ENCODE data around the gene KRT78. TPM values are rescaled to one million over a fixed set of nuclear protein-coding genes. Genes with fewer than 3 reads are reported as not detected.

The KRT78 gene
- total and polyA plus RNA-seq, 8 donors = 0.73 to 98.0 (median 0.76) TPM; not detected in 5

DNA sequence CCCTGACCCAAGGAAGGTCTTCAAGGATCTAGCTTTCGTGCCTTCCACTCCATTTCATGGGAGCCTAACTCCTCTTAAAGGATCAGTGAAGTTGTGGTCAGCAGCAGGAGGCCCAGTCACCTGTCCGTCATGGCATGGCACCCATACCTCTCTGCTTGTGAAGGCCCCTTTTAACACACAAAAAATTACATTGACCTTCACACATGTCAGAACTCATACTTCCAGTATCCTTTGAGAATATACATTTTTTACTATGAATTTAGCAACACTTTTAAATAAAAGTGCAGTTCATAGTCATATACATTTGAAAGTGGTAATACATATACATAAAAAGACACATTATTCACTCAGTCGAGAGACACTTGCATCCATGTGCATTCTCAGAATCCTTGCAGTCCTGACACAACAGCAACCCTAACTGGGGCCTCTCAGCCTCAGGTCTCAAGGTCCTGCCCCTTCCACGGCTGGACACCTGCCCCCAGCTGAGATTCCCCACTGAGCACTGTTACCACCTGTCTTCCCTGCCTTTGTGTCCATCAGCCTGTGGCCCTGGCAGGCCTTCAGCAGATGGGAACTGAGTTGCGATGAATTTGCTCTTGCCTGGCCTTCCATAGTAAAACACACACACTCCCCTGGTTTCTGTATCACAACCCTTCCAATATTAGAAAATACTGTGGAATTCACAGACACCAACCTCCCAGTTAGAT is 49.1 kb downstream of the KRT78 start:
- H3K4me1 ChIP-seq = peaks cover 6 to 13% (median 10%) of the 10 kb centered on the region in 4 donors
- no peaks in the 10 kb centered on the region for H3K9me3 ChIP-seq
- no peak for DNase-seq
- no peak overlapping the region for H3K4me3 ChIP-seq
- TF ChIP-seq, protein P1, sequence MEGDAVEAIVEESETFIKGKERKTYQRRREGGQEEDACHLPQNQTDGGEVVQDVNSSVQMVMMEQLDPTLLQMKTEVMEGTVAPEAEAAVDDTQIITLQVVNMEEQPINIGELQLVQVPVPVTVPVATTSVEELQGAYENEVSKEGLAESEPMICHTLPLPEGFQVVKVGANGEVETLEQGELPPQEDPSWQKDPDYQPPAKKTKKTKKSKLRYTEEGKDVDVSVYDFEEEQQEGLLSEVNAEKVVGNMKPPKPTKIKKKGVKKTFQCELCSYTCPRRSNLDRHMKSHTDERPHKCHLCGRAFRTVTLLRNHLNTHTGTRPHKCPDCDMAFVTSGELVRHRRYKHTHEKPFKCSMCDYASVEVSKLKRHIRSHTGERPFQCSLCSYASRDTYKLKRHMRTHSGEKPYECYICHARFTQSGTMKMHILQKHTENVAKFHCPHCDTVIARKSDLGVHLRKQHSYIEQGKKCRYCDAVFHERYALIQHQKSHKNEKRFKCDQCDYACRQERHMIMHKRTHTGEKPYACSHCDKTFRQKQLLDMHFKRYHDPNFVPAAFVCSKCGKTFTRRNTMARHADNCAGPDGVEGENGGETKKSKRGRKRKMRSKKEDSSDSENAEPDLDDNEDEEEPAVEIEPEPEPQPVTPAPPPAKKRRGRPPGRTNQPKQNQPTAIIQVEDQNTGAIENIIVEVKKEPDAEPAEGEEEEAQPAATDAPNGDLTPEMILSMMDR (IDR thresholded peaks at IDR 0.05) = no peak
- TF ChIP-seq POLR2A (IDR thresholded peaks at IDR 0.05) = no peak
- TF ChIP-seq EP300 (IDR thresholded peaks at IDR 0.05) = no peak
- no peak for TF ChIP-seq POLR2AphosphoS5 (IDR thresholded peaks at IDR 0.05)
- WGBS, 5 donors = 65 to 81% (median 77%) methylated on average over 5 of the region's 5 CpGs
- H3K27ac ChIP-seq = no peak overlapping the region
- intact Hi-C loops (cut with DNase I; ENCODE audit: low total_unique reads) = no loop called here
- H3K27me3 ChIP-seq = no peaks in the 10 kb centered on the region
- no peaks in the 10 kb centered on the region for H3K36me3 ChIP-seq

DNA sequence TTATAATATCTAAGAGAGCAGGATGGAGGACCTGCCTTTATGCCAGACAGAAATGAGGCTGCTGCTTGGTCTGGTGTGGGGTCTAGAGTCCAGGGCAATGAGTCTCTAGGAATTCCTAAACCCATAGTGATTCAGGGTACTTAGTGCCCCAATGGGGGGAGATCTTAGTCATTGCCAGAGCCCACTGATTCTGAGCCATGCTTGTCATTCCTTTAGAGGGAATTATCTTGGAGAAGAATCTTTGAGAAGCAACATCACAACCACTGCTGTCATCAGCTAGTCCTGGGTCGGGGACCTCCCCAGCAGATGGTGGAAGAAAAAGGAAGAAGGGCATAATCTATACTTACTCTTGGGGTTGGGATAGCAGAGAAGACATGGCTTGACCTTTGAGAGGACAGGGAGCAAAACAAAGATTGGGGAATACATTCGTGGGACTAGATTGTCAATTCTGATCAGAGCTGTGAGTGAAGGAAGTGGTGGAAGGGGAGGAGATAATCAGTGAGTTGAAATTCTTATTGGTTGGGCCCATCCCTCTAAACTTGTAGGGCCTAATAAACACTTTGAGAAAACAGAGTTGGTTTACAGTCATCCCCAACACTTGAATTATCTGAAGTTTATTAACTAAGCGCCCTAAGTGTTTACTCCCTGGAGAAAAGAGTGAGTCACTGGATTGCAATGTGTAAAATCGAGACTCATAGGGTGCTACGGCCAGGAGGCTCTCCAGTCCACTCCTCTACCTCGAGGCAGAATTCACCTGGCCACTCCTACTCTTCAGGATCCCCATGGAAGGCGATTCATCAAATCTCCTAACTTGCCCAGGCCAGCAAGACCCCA is 49.9 kb downstream of the KRT78 start:
- H3K4me1 ChIP-seq = peaks cover 6 to 13% (median 10%) of the 10 kb centered on the region in 4 donors
- peaks cover 0 to 4% (median 0%) of the 10 kb centered on the region in 3 donors for H3K27me3 ChIP-seq
- intact Hi-C loops (cut with DNase I; ENCODE audit: low total_unique reads) = no loop called here
- no peak overlapping the region for H3K27ac ChIP-seq
- H3K9me3 ChIP-seq = no peaks in the 10 kb centered on the region
- TF ChIP-seq POLR2A (IDR thresholded peaks at IDR 0.05) (no peak), EP300 (IDR thresholded peaks at IDR 0.05) (no peak), POLR2AphosphoS5 (IDR thresholded peaks at IDR 0.05) (no peak)
- TF ChIP-seq, protein P1 (IDR thresholded peaks at IDR 0.05) = no peak
- WGBS, 5 donors = 47 to 62% (median 49%) methylated on average over 7 of the region's 7 CpGs
- no peaks in the 10 kb centered on the region for H3K36me3 ChIP-seq
- no peak for DNase-seq
- no peak overlapping the region for H3K4me3 ChIP-seq

DNA sequence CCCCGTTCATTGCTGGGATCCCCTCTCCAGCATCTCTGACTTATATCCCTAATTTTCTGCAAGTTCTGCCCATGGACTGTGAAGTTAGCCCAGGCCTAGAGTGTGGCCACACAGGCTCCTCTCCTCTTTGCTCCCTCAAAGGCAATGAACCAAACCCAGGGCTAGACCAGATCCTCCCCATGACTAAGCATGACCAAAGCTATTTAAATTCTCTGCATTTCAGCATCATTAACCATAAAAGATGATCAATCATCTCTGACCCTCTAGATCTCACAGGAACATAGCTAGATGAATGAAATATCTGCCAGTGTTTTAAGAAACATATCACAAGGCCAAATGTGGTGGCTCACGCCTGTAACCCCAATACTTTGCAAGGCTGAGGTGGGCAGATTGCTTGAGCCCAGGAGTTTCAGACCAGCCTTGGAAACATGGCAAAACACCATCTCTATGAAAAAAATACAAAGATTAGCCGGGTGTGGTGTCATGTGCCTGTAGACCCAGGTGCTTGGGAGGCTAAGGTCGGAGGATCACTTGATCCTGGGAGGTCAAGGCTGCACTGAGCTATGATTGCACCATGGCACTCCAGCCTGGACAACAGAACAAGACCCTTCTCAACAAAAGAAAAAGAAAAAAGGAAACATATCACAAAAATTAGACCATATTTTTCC is 50.7 kb downstream of the KRT78 start:
- Histone ChIP-seq H3K4me1 (peaks cover 6 to 13% (median 10%) of the 10 kb centered on the region in 4 donors), H3K4me3 (no peak overlapping the region), H3K27ac (no peak overlapping the region), H3K27me3 (peaks cover 0 to 8% (median 0%) of the 10 kb centered on the region in 3 donors), H3K9me3 (no peaks in the 10 kb centered on the region), H3K36me3 (no peaks in the 10 kb centered on the region)
- 86 to 94% (median 87%) methylated on average over 4 of the region's 4 CpGs for WGBS, 5 donors
- intact Hi-C loops (cut with DNase I; ENCODE audit: low total_unique reads) = no loop called here
- no peak for TF ChIP-seq EP300 (IDR thresholded peaks at IDR 0.05)
- TF ChIP-seq, protein P1 (IDR thresholded peaks at IDR 0.05) = no peak
- TF ChIP-seq POLR2AphosphoS5 (IDR thresholded peaks at IDR 0.05) = no peak
- no peak for TF ChIP-seq POLR2A (IDR thresholded peaks at IDR 0.05)
- no peak for DNase-seq

DNA sequence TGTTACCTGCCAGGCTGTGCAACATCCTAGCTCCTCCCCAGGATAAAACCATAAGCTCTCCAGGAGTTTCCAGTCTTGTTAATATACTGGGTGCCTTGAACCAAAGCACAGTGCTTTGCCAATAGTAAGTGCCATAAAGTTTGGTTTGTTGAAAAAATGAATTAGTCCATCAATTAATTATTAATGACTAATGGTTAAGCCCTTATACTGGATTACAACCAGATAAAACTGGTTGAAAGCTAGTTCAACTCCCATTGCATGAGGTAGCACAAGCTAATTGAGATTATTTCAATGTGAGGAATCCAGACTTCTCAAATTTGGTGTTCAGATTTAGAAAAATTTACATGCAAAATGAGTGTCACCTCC is 51.3 kb downstream of the KRT78 start:
- DNase-seq = no peak
- TF ChIP-seq POLR2AphosphoS5 (IDR thresholded peaks at IDR 0.05) = no peak
- TF ChIP-seq POLR2A (IDR thresholded peaks at IDR 0.05) = no peak
- TF ChIP-seq, protein P1 (IDR thresholded peaks at IDR 0.05) = no peak
- TF ChIP-seq EP300 (IDR thresholded peaks at IDR 0.05) = no peak
- no peaks in the 10 kb centered on the region for H3K9me3 ChIP-seq
- intact Hi-C loops (cut with DNase I; ENCODE audit: low total_unique reads) = no loop called here
- peaks cover 0 to 14% (median 0%) of the 10 kb centered on the region in 3 donors for H3K27me3 ChIP-seq
- peaks cover 6 to 13% (median 10%) of the 10 kb centered on the region in 4 donors for H3K4me1 ChIP-seq
- H3K4me3 ChIP-seq = no peak overlapping the region
- H3K36me3 ChIP-seq = no peaks in the 10 kb centered on the region
- H3K27ac ChIP-seq = no peak overlapping the region

Measured in stomach (tissue), 9 donors.